Cardiac muscle cell (in vitro differentiated cells and primary cell): ENCODE results near the gene MIXL1. TPM values are rescaled to one million over a fixed set of nuclear protein-coding genes. Genes with fewer than 3 reads are reported as not detected.

Experiments used
- DNase-seq, 2 donors: peaks; one replicate each; pipeline versions ENCODE4 v3.0.0 to v3.0.0-alpha.2; 2010 to 2017; ENCODE audit warnings: low read depth in 1 of 2, low spot score in 1 of 2
- H3K27ac ChIP-seq: fragments of 200-600 bp; sonication (generic); 2 replicates; pipeline ENCODE4 v1.5.1; 2016
- H3K27me3 ChIP-seq: fragments of 200-600 bp; sonication (generic); 2 replicates; pipeline ENCODE4 v1.6.0; 2016; ENCODE audit warnings: control low read depth
- H3K36me3 ChIP-seq: fragments of 200-600 bp; sonication (generic); 2 replicates; pipeline ENCODE4 v1.5.1; 2016; ENCODE audit warnings: control low read depth
- H3K4me1 ChIP-seq: fragments of 200-600 bp; sonication (generic); 2 replicates; pipeline ENCODE4 v1.8.1; 2017; ENCODE audit warnings: low read depth, mild to moderate bottlenecking, mixed run types
- H3K4me3 ChIP-seq: fragments of 200-600 bp; sonication (generic); 2 replicates; pipeline ENCODE4 v1.5.1; 2016; ENCODE audit warnings: mild to moderate bottlenecking
- H3K9me3 ChIP-seq: fragments of 200-600 bp; sonication (generic); 2 replicates; pipeline ENCODE4 v1.5.1; 2017; ENCODE audit warnings: low read depth, mild to moderate bottlenecking, control low read depth
- polyA plus RNA-seq: library from polyadenylated mRNA; unstranded; fragments of >200 nt; fragmentation: Nextera tagmentation; extraction: Ambion mirVana; gene quantifications from 2 replicates; pipeline ENCODE4 v1.2.1, GENCODE V29; 2016
- total RNA-seq: library from RNA; depleted of rRNA; stranded (reverse); fragments of >200 nt; gene quantifications from 2 replicates; pipeline ENCODE4 v1.2.3, GENCODE V29; 2016
- TF ChIP-seq, protein P1 (sequence below): IDR thresholded peaks from 2 replicates; pipeline ENCODE4 v1.5.1; 2012; ENCODE audit warnings: low read depth, mild to moderate bottlenecking, low read length

Gene MIXL1
- total and polyA plus RNA-seq, 2 experiments from 2014 or later, result 5.4 to 8.0 TPM

DNA sequence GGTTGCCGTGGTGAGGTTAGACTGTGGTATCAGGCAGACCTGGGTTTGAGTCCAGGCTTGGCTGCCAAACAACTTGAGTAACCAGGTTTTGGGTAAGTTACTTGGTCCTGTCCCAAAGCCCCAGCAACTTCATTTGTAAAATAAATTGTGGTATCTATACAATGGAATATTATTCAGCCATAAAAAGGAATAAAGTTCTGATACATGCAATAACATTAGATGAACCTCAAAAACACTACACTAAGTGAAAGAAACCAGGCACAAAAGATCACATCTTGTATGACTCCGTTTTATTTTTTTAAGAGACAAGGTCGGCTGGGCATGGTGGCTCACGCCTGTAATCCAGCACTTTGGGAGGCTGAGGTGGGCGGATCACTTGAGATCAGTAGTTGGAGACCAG lies 16.4 kb upstream of the MIXL1 start:
- no peaks in the 10 kb centered on the region for H3K27me3 ChIP-seq
- H3K4me1 ChIP-seq, result no peaks in the 10 kb centered on the region
- no peak overlapping the region for H3K4me3 ChIP-seq
- H3K27ac ChIP-seq, result no peak overlapping the region
- TF ChIP-seq, protein P1, sequence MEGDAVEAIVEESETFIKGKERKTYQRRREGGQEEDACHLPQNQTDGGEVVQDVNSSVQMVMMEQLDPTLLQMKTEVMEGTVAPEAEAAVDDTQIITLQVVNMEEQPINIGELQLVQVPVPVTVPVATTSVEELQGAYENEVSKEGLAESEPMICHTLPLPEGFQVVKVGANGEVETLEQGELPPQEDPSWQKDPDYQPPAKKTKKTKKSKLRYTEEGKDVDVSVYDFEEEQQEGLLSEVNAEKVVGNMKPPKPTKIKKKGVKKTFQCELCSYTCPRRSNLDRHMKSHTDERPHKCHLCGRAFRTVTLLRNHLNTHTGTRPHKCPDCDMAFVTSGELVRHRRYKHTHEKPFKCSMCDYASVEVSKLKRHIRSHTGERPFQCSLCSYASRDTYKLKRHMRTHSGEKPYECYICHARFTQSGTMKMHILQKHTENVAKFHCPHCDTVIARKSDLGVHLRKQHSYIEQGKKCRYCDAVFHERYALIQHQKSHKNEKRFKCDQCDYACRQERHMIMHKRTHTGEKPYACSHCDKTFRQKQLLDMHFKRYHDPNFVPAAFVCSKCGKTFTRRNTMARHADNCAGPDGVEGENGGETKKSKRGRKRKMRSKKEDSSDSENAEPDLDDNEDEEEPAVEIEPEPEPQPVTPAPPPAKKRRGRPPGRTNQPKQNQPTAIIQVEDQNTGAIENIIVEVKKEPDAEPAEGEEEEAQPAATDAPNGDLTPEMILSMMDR, result no peak
- DNase-seq, result no peak
- no peaks in the 10 kb centered on the region for H3K9me3 ChIP-seq
- no peaks in the 10 kb centered on the region for H3K36me3 ChIP-seq

DNA sequence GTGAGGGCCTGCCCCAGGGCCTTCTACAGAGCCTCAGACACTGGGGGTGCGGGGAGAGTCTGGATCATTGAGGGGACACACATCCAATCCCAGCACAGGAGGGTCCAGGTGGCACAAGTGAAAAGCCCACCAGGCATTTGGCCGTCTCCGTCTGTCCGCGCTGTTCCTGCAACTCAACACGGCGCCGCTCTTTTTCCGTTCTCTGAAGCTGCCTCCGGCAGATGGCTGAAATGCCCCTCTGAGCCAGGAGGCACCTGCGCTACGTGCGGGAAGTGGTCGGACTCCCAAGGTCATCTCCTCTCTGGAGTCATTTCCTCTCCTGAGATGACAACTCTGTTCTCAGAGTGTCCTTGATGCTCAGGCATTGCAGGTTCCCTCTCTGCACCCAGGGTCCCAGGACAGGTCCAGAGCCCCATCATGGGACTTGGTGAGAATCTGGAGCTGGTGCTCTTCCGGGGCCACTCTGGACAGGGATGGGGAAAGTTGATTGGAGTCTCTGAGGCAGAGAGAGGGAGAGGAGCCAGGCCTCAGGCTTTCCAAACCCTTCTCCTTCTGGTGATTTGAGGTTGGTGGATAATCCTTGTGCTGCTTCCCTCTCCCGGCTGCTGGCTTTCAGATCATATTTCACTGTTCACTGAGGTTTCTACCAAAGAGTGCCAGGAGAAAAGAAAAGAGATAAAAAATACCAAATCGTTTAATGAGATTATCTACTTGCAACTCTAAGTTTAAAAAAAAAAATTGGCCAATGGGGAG lies 14.0 kb upstream of the MIXL1 start:
- no peaks in the 10 kb centered on the region for H3K4me1 ChIP-seq
- DNase-seq, result peak in 1 of 2 donors; percentile 9
- H3K9me3 ChIP-seq, result no peaks in the 10 kb centered on the region
- H3K36me3 ChIP-seq, result no peaks in the 10 kb centered on the region
- no peak overlapping the region for H3K4me3 ChIP-seq
- TF ChIP-seq, protein P1, result no peak
- H3K27ac ChIP-seq, result no peak overlapping the region
- no peaks in the 10 kb centered on the region for H3K27me3 ChIP-seq

DNA sequence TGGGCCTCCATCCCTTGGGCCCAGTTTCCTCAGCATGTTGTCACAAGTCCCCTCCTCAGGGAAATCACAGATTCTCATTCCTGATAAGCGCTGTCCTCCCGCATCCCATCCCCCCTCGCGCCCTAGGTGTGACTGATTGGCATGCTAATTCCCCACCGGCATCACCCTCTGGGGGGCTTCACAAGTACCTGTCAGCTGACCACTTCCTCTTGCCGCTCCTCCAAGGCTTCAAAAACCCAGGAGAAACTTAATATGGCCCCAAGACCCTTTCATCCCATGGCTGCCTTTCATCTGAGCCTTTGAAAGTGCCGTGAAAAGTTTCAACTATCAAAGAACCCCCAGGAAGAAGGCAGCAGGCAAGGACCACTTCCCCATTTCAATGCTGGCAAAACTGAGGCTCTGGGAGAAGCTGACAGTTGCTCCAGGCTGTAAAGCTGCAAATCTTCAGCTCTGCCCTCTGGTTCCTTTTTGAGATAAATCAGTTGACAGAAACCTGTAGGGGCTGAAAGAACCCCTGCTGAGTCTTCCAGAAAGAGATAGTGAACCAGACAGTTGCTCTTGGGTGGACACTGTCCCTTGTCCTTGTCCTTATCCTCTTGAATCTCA lies 12.8 kb upstream of the MIXL1 start:
- Histone ChIP-seq H3K4me3 (no peak overlapping the region), H3K27ac (no peak overlapping the region), H3K27me3 (no peaks in the 10 kb centered on the region), H3K4me1 (no peaks in the 10 kb centered on the region), H3K36me3 (no peaks in the 10 kb centered on the region), H3K9me3 (no peaks in the 10 kb centered on the region)
- no peak for DNase-seq
- TF ChIP-seq, protein P1, result no peak

DNA sequence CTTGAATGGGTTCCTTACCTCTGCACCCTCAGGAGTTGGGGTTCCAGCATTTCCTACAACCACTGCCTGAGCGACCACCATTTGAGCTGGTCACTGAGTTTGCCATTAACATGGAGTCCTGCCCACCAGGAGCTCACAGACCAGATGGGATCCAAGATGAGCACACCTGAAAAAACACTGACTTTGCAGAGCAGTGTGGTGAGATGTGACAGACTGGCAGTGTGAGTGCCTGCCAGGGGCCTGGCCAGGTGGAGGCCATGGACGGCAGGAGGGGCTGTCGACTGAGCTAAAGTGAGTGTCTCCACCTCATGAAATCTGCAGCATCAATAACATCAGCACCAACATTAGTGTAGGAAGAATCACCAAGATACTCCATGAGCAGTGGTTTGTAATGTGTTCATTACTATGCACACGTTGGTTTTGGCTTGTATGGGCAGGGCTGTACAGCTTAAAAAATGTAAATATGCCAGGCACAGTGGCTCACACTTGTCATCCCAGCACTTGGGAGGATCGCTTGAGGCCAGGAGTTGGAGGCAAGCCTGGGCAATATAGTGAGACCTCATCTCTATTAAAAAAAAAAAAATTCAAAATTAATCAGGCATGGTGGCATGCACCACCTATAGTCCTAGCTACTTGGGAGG lies 12.2 kb upstream of the MIXL1 start:
- Histone ChIP-seq H3K27ac (no peak overlapping the region), H3K36me3 (no peaks in the 10 kb centered on the region), H3K4me1 (no peaks in the 10 kb centered on the region), H3K27me3 (no peaks in the 10 kb centered on the region), H3K9me3 (no peaks in the 10 kb centered on the region), H3K4me3 (no peak overlapping the region)
- TF ChIP-seq, protein P1, result no peak
- DNase-seq, result no peak

DNA sequence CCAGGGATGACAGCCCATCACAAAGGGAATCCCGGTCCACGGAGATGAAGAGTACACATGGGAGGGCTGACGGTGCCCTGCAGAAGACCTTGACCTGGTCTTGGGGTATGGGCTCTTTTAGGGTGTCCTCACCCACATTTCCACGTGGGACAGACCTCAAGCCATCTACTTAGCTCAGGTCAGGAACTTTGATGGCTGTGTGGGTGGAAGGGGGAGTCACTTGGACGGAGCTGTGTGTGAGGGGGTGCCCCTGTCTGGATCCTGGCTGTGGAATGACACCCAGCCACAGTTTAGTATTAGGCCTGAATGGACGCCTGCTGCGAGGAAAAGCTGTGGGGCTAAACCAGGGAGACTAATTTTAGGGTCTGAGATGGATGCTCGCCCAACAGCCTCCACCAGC lies 10.9 kb upstream of the MIXL1 start:
- Histone ChIP-seq H3K4me1 (peaks cover 4% of the 10 kb centered on the region), H3K9me3 (no peaks in the 10 kb centered on the region), H3K36me3 (no peaks in the 10 kb centered on the region), H3K4me3 (no peak overlapping the region), H3K27me3 (no peaks in the 10 kb centered on the region), H3K27ac (no peak overlapping the region)
- TF ChIP-seq, protein P1, result no peak
- DNase-seq, result no peak
